ENCODE data around the gene SLC5A12. TPM values are rescaled to one million over a fixed set of nuclear protein-coding genes. Genes with fewer than 3 reads are reported as not detected.

Gene SLC5A12
- total RNA-seq, 4 donors from 2014 or later: not detected

Other genes starting within 250 kb of the SLC5A12 start
- gene MUC15, start 149.8 kb downstream of the SLC5A12 start, total RNA-seq: 10 to 100 TPM in 1 of 4 donors, 1 to 10 TPM in 1, under 1 TPM in 1, not detected in 1; 0.93 to 10.2 (median 1.1) TPM

Data from gastroesophageal sphincter (tissue), 4 donors.